ENCODE results near the gene JAG1. TPM values are rescaled to one million over a fixed set of nuclear protein-coding genes. Genes with fewer than 3 reads are reported as not detected.

The JAG1 gene
- total and polyA plus RNA-seq, 2 donors from 2014 or later = 18.0 to 132 TPM

GRCh38 chr20:10658876-10659632 is 14.7 kb downstream of the JAG1 start:
- Histone ChIP-seq H3K27me3 (ENCODE audit: control insufficient read depth, insufficient read depth, low read length) (no peaks in the 10 kb centered on the region), H3K36me3 (ENCODE audit: control insufficient read depth in 2 of 3, insufficient read depth in 3 of 3, low read length in 3 of 3) (peaks cover 9 to 73% (median 21%) of the 10 kb centered on the region in 3 donors), H3K4me3 (ENCODE audit: low read length in 3 of 3) (no peak overlapping the region), H3K9ac (ENCODE audit: low read length in 3 of 3) (no peak overlapping the region), H3K27ac (ENCODE audit: low read depth in 2 of 2, low read length in 2 of 2) (no peak overlapping the region), H3K9me3 (ENCODE audit: control insufficient read depth in 2 of 3, insufficient read depth in 1 of 3, low read length in 3 of 3) (no peaks in the 10 kb centered on the region), H3K4me1 (ENCODE audit: control insufficient read depth in 2 of 3, insufficient read depth in 2 of 3, low read depth in 1 of 3, low read length in 3 of 3) (peaks cover 9 to 39% (median 26%) of the 10 kb centered on the region in 3 donors)
- FAIRE-seq = no peak
- DNase-seq = peak in 1 of 5 donors; percentile 22
- no peak for TF ChIP-seq CTCF (IDR thresholded peaks at IDR 0.05; ENCODE audit: borderline replicate concordance, extremely low read depth, insufficient read depth)
- intact Hi-C loops (cut with DNase I) = no loop called here

- Histone ChIP-seq H3K4me3 (ENCODE audit: low read length in 3 of 3) (no peak overlapping the region), H3K4me1 (ENCODE audit: control insufficient read depth in 2 of 3, insufficient read depth in 2 of 3, low read depth in 1 of 3, low read length in 3 of 3) (peaks cover 13 to 36% (median 30%) of the 10 kb centered on the region in 3 donors), H3K27me3 (ENCODE audit: control insufficient read depth, insufficient read depth, low read length) (no peaks in the 10 kb centered on the region), H3K9me3 (ENCODE audit: control insufficient read depth in 2 of 3, insufficient read depth in 1 of 3, low read length in 3 of 3) (no peaks in the 10 kb centered on the region), H3K36me3 (ENCODE audit: control insufficient read depth in 2 of 3, insufficient read depth in 3 of 3, low read length in 3 of 3) (peaks cover 9 to 68% (median 21%) of the 10 kb centered on the region in 3 donors), H3K9ac (ENCODE audit: low read length in 3 of 3) (no peak overlapping the region), H3K27ac (ENCODE audit: low read depth in 2 of 2, low read length in 2 of 2) (no peak overlapping the region)
- FAIRE-seq = no peak
- TF ChIP-seq CTCF (IDR thresholded peaks at IDR 0.05; ENCODE audit: borderline replicate concordance, extremely low read depth, insufficient read depth) = no peak
- peak in 1 of 5 donors; percentile 18 for DNase-seq
- intact Hi-C loops (cut with DNase I) = no loop called here
Observed at GRCh38 chr20:10658051-10658823, 15.6 kb downstream of the JAG1 start.

- FAIRE-seq (no peak), DNase-seq (no peak)
- intact Hi-C loops (cut with DNase I) = no loop called here
- Histone ChIP-seq H3K4me1 (ENCODE audit: control insufficient read depth in 2 of 3, insufficient read depth in 2 of 3, low read depth in 1 of 3, low read length in 3 of 3) (peaks cover 13 to 32% (median 30%) of the 10 kb centered on the region in 3 donors), H3K9ac (ENCODE audit: low read length in 3 of 3) (no peak overlapping the region), H3K4me3 (ENCODE audit: low read length in 3 of 3) (no peak overlapping the region), H3K27ac (ENCODE audit: low read depth in 2 of 2, low read length in 2 of 2) (no peak overlapping the region), H3K36me3 (ENCODE audit: control insufficient read depth in 2 of 3, insufficient read depth in 3 of 3, low read length in 3 of 3) (peaks cover 7 to 61% (median 18%) of the 10 kb centered on the region in 3 donors), H3K9me3 (ENCODE audit: control insufficient read depth in 2 of 3, insufficient read depth in 1 of 3, low read length in 3 of 3) (no peaks in the 10 kb centered on the region), H3K27me3 (ENCODE audit: control insufficient read depth, insufficient read depth, low read length) (no peaks in the 10 kb centered on the region)
- no peak for TF ChIP-seq CTCF (IDR thresholded peaks at IDR 0.05; ENCODE audit: borderline replicate concordance, extremely low read depth, insufficient read depth)
Observed at GRCh38 chr20:10657453-10657852, 16.3 kb downstream of the JAG1 start.
